Stimulated activated CD4-positive, alpha-beta T cell treated with anti-CD3 and anti-CD28 coated beads, Interleukin-2, amount 100 ng/mL, for 48 hours (primary cell): ENCODE data around the gene TMEM129.
"Not testable (repeated sequence)": the region's sequence is repeated elsewhere in the genome, so short reads cannot be mapped to it uniquely, and the experiment has no call there.

Source experiments
- DNase-seq, 2 donors: peaks; one replicate each; pipeline ENCODE4 v3.0.0-alpha.2; 2020

Gene TMEM129

DNA sequence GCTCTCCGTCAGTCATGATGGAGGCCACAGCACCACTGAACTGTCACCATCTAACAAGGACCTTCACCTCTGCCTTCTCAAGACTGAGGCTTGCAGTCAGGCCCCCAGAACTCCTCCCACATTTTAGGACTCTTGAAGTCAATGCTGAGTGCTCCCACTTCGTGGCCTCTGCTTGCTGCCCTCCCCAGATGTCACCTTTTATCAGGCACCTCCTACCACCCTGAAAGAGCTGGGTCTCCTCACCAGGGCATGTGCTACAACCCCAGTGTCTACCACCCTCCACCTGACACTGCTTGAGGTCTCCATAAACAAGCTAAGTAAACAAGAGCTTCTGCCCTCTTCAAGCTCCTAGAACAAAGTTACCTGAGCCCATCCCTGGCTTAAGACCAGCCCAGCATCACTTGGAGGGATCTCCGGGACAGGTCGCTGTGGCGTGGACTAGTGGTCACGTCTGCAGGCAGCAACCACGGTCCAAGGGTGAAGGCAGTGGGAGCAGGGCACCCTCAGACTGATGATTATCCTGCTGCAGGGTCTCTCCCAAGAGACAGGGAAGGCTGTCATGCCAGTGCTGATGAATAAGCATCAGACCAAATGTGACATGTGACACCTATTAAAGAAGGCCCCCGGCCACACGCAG lies 29.3 kb downstream of the TMEM129 start:
- DNase-seq = no peak

DNA sequence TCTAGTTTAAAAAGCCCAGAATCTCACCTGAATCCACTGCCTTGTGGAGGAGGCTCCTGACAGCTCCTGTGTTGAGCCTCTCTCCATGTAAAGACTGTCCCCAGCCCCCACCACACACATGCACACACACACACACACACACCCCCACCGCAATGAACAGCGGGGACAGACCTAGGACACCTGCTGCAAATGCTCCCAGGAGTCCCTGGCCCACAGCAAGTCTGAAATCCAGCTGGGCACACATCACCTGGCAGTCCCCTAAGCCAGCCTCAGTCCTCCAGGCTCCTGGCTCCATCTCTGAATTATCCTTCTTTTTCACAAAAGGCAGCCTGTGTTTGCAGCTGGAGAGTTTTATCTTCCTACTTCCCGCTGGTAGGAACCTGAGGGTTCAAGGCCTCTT lies 30.4 kb downstream of the TMEM129 start:
- DNase-seq = no peak

DNA sequence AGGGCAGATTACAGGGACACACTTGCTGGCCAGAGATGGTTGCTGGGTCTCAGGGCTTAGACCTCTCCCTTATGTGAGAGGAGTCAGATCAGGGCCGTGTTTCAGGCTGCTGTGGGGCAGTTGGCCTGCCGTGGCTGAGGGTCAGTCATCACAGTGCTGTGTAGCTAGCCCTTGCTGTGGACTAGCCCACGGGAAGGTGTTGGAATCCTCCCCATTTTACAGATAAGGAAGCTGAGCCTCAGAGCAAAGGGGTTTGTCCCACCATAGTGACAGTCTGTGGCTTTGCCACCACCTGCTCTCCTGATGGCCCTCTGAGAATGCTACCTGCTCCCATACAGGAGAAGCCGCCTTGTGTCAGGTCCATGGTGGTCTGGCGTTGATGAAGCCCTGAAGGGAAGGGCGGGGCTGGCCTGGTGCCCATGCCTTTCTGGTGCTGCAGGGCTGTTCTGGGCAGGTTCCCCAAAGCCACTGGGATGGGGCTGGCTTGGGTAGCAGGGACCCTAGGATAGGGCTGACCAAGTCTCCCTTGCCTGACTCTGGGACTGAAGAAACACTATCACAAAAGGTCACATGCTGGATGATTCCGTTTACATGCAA lies 34.6 kb downstream of the TMEM129 start:
- no peak for DNase-seq

- no peak for DNase-seq
Observed at GRCh38 chr4:1685235-1686150, 35.6 kb downstream of the TMEM129 start.

- peak in 1 of 2 donors; percentile 97 for DNase-seq
Observed at GRCh38 chr4:1684506-1685234, 36.5 kb downstream of the TMEM129 start.

DNA sequence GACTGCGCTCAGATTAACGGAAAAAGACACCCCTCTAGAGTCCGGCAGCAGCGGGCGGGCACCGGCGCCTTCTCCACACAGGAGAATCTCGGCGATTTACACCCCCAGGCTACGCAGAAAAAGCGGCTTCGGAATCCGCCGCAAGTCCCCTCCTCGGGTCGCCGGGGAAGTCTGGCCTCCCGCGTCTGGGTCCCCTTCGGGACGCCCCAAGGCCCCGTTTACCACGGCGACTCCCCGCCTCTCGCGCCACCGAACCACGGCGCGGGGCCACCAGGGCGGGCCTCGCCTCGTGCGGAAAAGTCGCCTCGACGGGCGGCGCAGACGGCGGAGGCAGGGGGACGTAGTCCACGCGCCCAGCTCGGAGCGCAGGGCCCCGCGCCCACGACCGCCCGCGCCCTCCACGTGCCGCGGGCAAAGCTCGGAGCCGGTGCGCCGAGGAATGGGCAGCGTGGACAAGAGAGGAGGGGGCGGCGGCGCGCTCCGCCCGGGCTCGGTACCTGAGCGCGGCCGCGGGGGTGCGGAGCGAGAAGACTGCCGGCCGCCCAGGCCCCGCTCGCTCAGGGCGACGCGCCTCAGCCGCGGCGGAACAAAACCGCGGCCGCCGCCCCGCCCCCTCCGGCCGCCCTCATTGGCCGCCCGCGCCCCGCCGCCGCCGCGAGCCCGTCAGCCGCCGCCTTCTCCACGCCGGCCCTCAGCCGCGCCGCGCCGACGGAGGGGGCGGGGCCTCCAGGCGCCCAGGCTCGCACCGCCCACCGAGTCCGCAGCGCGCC lies 37.2 kb downstream of the TMEM129 start, which contains the start of gene FAM53A:
TSS of gene FAM53A (minus strand) at position 578 of the 770 bp plus-strand sequence. CDS start 15,572 bp downstream, outside the sequence.
- DNase-seq = peak in 1 of 2 donors; percentile 99

GRCh38 chr4:1683261-1683735 lies 37.8 kb downstream of the TMEM129 start:
- peak in 1 of 2 donors; percentile 13 for DNase-seq

DNA sequence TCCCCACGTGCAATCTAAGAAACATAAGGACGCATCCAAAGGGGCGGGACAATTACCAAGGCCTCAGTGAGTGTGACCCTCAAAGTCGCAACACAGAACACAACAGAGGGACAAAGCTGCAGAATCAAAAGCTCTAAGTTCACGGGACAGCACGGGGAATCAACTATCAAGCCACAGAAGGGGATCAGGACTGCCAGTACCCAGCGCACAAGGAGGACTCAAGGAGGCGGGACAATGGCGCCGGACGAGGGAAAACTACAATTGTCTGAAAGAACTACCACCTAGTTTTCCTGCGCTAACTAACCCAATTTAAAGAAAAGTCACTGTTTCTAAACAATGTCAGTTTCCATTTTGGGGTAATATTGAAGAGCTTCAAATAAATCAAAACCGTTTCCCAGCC lies 38.3 kb downstream of the TMEM129 start:
- no peak for DNase-seq

GRCh38 chr4:1678244-1678643 lies 42.9 kb downstream of the TMEM129 start:
- no peak for DNase-seq

GRCh38 chr4:1676605-1677525 lies 44.3 kb downstream of the TMEM129 start:
- DNase-seq = no peak

DNA sequence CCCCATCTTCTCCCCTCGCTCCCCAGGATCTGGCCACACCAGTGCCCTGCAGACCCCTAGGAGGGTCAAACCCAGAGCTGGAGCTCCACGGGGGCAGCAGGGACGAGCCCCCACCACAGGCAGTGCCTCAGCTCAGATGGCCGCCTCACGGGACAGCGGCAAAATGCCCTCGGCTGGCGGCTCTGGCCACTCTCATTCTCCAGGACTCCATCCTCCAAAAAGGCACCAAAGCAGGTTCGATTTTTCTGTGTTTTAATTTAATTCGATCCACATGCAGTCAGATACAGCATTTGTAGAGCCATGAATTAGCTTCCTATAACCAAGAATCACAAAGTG lies 45.4 kb downstream of the TMEM129 start:
- no peak for DNase-seq

- no peak for DNase-seq
Observed at GRCh38 chr4:1675136-1675801, 45.9 kb downstream of the TMEM129 start.

- no peak for DNase-seq
Observed at GRCh38 chr4:1674682-1675081, 46.4 kb downstream of the TMEM129 start.

- no peak for DNase-seq
Observed at GRCh38 chr4:1673671-1674070, 47.5 kb downstream of the TMEM129 start.

GRCh38 chr4:1671011-1671410 lies 50.1 kb downstream of the TMEM129 start:
- not testable (repeated sequence) for DNase-seq

GRCh38 chr4:1670279-1670678 lies 50.8 kb downstream of the TMEM129 start:
- DNase-seq = no peak

GRCh38 chr4:1669850-1670249 lies 51.3 kb downstream of the TMEM129 start:
- DNase-seq = no peak

- no peak for DNase-seq
Observed at GRCh38 chr4:1669270-1669669, 51.9 kb downstream of the TMEM129 start.

- no peak for DNase-seq
Observed at GRCh38 chr4:1668488-1668840, 52.7 kb downstream of the TMEM129 start.

- no peak for DNase-seq
Observed at GRCh38 chr4:1667273-1667672, 53.9 kb downstream of the TMEM129 start.

DNA sequence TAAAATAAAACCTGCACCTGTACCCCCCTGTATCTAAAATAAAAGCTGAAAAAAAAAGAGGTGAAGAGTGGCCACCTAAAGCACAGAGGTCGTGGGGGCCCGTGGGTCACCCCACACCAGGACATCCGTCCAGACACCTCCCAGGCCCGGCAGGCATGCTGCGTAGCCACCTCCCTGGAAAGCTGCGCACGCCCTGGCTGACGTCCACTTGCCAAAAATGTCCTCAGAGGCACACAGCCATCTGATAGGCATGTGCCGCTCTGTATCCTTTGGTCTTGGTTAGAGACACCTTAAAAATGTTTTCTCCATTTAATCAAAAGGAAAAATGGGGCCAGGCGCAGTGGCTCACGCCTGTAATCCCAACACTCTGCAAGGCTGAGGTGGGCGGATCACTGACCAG lies 54.7 kb downstream of the TMEM129 start:
- no peak for DNase-seq
